GM12878 (cell line): ENCODE data around the gene STBD1.

Source experiments
- CTCF ChIP-seq, 3 experiments: IDR thresholded peaks in 2 of 3; conservative IDR thresholded peaks in 1 of 3; 2 replicates each; pipeline ENCODE4 v1.5.1; 2011; ENCODE audit warnings: low read depth in 3 of 3, low read length in 3 of 3, mild to moderate bottlenecking in 3 of 3, control low read depth in 2 of 3, moderate library complexity in 2 of 3, inconsistent platforms in 1 of 3, mixed read lengths in 1 of 3; ENCODE audit not compliant: control insufficient read depth in 2 of 3, insufficient read depth in 1 of 3; ENCODE audit errors: extremely low read depth in 1 of 3
- DPF2 ChIP-seq: fragments of 450-650 bp; IDR thresholded peaks from 2 replicates; pipeline ENCODE4 v1.6.1; 2017; ENCODE audit warnings: mild to moderate bottlenecking
- EP300 ChIP-seq, 2 experiments: fragments of 150-350 bp in 1 of 2; IDR thresholded peaks; 2 replicates each; pipeline ENCODE4 v1.6.1; 2011 to 2012; ENCODE audit warnings: low read depth in 2 of 2, low read length in 2 of 2, borderline replicate concordance in 1 of 2, improper control_type of control experiment in 1 of 2, inconsistent platforms in 1 of 2; ENCODE audit not compliant: control insufficient read depth in 1 of 2
- EZH2 ChIP-seq: IDR thresholded peaks from 2 replicates; pipeline ENCODE4 v1.6.1; 2012; ENCODE audit warnings: low read depth, mild to moderate bottlenecking, control low read depth, inconsistent platforms, low read length, borderline replicate concordance; ENCODE audit not compliant: control insufficient read depth
- KAT2A ChIP-seq: conservative IDR thresholded peaks from 2 replicates; pipeline ENCODE4 v1.6.1; 2011; ENCODE audit warnings: low read depth, low read length; ENCODE audit not compliant: control insufficient read depth
- MAX ChIP-seq: IDR thresholded peaks from 2 replicates; pipeline ENCODE4 v1.6.1; 2012; ENCODE audit warnings: low read depth, low read length, improper control_type of control experiment
- POLR2AphosphoS5 ChIP-seq: IDR thresholded peaks from 2 replicates; pipeline ENCODE4 v1.6.1; 2011; ENCODE audit warnings: mild to moderate bottlenecking, low read length, inconsistent platforms

- no peak for TF ChIP-seq CTCF (IDR thresholded peaks at IDR 0.05 in 2 of 3, conservative IDR thresholded peaks at IDR 0.05 in 1 of 3; ENCODE audit: control insufficient read depth in 2 of 3, extremely low read depth in 1 of 3, insufficient read depth in 1 of 3, low read depth in 3 of 3, low read length in 3 of 3)
- no peak for TF ChIP-seq POLR2AphosphoS5
- TF ChIP-seq EP300 (IDR thresholded peaks at IDR 0.05; ENCODE audit: borderline replicate concordance in 1 of 2, control insufficient read depth in 1 of 2, low read depth in 2 of 2, low read length in 2 of 2) = no peak
- TF ChIP-seq EZH2 = no peak
- TF ChIP-seq KAT2A = no peak
- TF ChIP-seq MAX = no peak
- no peak for TF ChIP-seq DPF2
These were observed 25.8 kb upstream of the STBD1 start for GRCh38 chr4:76280488-76281441.
